Activated CD8-positive, alpha-beta memory T cell treated with anti-CD3 and anti-CD28 coated beads, Interleukin-2, amount 50 U/mL, for 24 hours (primary cell): ENCODE data around the gene ADCY1.
"Not testable (repeated sequence)": the region's sequence is repeated elsewhere in the genome, so short reads cannot be mapped to it uniquely, and the experiment has no call there.

Source experiments
- DNase-seq: peaks from one replicate; pipeline ENCODE4 v3.0.0-alpha.2; 2020; ENCODE audit errors: extremely low read depth

Gene ADCY1

DNA sequence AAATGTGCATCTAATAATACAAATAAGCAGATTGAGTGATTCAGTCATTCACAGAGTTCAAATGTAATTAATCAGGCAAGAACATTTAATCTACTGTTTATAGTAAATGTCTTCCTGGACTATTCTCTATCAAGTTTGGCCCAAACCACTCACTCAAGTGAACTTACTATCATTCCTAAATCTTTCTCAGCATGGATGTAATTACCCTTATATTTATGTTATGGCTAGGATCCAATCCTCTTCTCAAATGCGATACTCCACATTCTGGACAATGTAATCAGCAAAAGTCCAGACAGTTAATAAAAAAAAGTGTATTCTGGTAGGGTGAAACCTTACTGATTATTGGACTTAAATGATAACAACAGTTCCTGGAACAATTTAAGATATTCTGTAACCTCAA lies 185.3 kb downstream of the ADCY1 start:
- DNase-seq, result not testable (repeated sequence)

DNA sequence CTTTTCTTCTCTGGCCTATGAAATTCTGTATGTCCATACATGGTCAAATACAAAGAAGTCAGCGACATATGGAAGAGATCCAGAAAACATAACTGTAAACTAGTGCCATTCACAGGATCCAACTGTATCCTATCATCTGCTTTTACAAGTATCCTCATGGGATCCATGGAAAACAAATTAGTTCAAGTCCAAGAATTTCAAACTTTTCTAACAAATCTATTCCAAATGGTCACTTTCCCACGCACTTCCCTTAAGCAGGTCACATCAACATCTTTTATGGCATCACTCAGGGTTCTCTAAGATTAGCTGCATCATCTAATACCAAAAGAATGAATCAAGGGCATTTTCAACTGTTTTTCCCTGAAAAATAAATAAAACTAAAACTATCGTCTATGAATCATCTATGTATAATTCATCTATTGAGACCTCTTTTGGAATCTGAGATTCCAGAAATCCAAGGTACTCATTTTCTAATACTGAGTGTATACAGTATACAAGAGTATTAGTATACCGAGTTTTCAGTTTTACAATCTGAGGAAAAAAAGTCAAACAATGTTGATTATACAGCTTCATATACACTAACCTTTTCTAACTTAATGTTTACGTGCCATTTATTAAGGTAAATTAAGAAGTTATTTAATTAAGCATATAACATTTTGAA lies 187.5 kb downstream of the ADCY1 start:
- DNase-seq, result not testable (repeated sequence)

DNA sequence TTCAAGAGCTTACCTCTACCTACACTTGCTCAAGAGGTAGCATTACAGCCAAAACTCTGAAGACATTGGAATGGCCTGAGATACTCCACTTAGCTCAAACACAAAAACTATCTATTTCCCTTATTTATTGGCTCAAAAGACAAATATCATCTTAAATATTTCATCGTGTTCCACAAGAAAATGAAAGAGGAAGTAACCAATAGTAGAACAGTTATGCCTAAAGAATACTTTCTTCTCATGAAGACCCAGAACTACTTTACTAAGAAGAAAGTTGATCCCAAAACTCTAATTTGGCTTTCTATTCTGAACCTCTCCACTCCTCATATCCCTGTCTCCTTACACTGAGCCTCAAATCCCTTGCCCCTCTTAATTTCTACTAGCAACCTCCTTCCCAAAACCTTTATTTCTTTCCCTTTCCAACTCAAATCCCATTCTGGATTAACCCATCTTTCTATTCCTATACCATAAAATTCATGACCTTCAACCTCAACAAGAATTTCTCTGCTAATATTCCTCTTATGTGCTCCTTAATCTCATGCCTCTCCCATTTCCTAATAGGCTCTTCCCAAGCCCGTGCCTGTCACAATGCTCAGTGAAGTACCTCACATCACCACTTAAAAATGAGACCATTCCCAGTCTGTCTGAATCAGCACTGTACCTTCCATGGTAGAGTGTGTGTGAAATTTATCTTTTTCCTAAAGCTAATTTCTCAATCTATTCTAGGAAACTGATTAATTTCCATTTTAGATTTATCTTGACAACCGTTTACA lies 188.2 kb downstream of the ADCY1 start:
- DNase-seq, result not testable (repeated sequence)

DNA sequence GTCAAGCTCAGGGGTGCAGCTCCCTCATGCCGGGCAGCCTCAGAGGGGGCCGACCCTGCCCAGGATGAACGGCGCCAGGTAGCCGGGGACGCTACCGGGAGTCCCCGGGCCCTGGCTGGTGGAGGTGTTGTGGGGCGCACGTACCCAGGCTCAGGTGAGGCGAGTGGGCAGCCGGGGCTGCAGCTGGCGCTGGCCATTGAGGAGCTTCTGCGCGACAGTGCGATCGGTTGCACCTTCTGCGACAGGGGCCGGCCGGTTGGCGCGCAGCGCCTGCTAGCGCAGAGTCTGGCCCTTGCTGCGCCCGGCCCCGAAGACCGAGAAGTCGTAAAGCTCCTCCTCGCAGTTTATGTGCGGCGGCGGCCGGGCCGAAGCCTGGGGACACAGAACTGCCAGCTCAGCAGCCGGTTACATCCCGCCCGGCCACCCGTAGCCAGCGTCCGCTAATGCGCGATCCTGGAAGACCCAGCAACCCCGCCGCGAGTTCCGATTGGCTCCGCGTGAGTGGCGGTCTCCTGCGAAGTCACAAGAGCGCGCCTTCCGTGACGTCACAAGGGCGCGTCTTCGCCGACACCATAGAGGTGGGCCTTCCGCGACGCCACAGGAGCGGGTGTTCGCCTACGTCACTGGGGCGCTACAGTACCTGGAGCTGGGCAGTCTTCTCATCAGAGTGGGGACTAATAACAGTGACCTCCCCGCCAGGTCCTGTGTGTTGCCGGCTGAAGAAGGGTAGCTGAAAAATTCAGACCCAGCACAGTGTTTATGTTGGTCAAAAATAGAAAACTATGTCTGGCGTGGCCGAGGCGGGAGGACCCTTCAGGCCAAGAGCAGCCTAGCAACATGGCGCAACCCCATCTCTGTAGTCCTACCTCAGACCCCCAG lies 194.6 kb downstream of the ADCY1 start:
- DNase-seq, result peak; percentile 95

DNA sequence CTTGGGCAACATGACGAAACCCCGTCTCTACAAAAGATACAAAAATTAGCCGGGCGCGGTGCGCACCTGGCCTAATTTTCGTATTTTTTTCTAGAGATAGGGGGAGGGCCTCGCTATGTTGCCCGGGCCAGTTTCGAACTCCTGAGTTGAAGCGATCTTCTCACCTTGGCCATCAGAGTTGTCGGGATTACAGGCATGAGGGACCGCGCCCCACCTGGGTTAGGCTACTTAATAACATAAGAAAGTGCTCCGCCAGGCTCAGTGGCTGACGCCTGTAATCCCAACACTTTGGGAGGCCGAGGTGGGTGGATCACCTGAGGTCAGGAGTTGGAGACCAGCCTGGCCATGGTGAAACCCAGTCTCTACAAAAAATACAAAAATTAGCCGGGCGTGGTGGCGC lies 195.5 kb downstream of the ADCY1 start:
- not testable (repeated sequence) for DNase-seq
